Vagina (tissue), 2 donors: ENCODE results near the gene DCTN2. TPM values are rescaled to one million over a fixed set of nuclear protein-coding genes. Genes with fewer than 3 reads are reported as not detected.
A peak's percentile ranks its signal among the peaks of the same experiment; 100 is the strongest.

Source experiments
- DNase-seq, 2 donors: peaks; one replicate each; pipeline ENCODE4 v3.0.0-alpha.2; 2017; ENCODE audit errors: extremely low spot score in 2 of 2
- H3K27ac ChIP-seq: fragments of 200-600 bp; sonication (generic); one replicate; pipeline ENCODE4 v1.5.1; 2019
- H3K27me3 ChIP-seq: fragments of 200-600 bp; sonication (generic); one replicate; pipeline ENCODE4 v1.5.1; 2019
- H3K36me3 ChIP-seq, 2 donors: fragments of 200-600 bp; sonication (generic); one replicate each; pipeline ENCODE4 v1.5.1; 2017 to 2019
- H3K4me1 ChIP-seq: fragments of 200-600 bp; sonication (generic); one replicate; pipeline ENCODE4 v1.5.1; 2019
- H3K4me3 ChIP-seq, 2 donors: fragments of 200-600 bp; sonication (generic); 1 replicate in 1 of 2; 2 replicates in 1 of 2; pipeline ENCODE4 v1.5.1; 2016 to 2019
- H3K9me3 ChIP-seq: fragments of 200-600 bp; sonication (generic); one replicate; pipeline ENCODE4 v1.5.1; 2019
- POLR2A ChIP-seq, 2 donors: fragments of 450-650 bp; IDR thresholded peaks; one replicate each; pipeline ENCODE4 v1.6.1; 2017; ENCODE audit warnings: antibody characterized with exemption in 2 of 2, mild to moderate bottlenecking in 2 of 2, moderate library complexity in 2 of 2
- POLR2AphosphoS5 ChIP-seq, 2 donors: sonication (generic); formaldehyde crosslinking; IDR thresholded peaks; one replicate each; pipeline ENCODE4 v1.9.0; 2017; ENCODE audit warnings: antibody characterized with exemption in 2 of 2, mild to moderate bottlenecking in 2 of 2, low read depth in 1 of 2; ENCODE audit not compliant: insufficient read depth in 1 of 2
- intact Hi-C: fragments of 100-400 bp; cut with DNase I; formaldehyde crosslinking; loops from one replicate; pipeline ENCODE4 v1.15.1; 2023
- total RNA-seq: library from RNA; depleted of rRNA; stranded (reverse); fragments of >200 nt; gene quantifications from one replicate; pipeline ENCODE4 v1.2.3, GENCODE V29; 2016
- TF ChIP-seq, protein P1 (sequence below), 3 experiments: fragments of 450-650 bp in 2 of 3; fragments of 200-600 bp in 1 of 3; sonication (generic) in 1 of 3; IDR thresholded peaks; one replicate each; pipeline ENCODE4 v1.5.1; 2017 to 2019; ENCODE audit warnings: antibody characterized with exemption in 3 of 3, mild to moderate bottlenecking in 2 of 3, moderate library complexity in 2 of 3

DCTN2 gene
- total RNA-seq, 1 donor from 2014 or later: 131 TPM

DNA sequence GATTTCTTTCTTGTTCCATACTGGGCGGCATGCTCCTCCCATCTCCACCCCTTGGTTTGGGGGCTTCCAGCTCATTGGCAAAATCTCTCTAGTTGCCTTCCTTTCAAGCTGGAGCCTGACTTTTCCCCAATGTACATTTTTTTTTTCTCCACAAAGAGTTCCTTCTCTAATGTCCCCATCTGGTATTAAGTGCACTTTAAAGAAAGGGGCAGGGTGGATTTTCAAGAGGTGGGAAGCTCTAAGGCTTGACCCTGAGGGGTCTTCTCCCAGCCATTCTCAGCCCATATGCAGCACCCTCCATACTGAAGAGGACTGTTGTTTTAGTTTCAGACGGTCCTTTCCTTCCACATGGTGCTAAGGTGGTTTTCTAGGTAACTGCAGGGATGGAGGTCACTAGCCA is 38.2 kb upstream of the DCTN2 start:
- H3K4me1 ChIP-seq: peaks cover 1% of the 10 kb centered on the region
- H3K36me3 ChIP-seq: no peaks in the 10 kb centered on the region
- no peak overlapping the region for H3K27ac ChIP-seq
- H3K4me3 ChIP-seq: no peak overlapping the region
- DNase-seq: no peak
- TF ChIP-seq POLR2A (IDR thresholded peaks at IDR 0.05): no peak
- TF ChIP-seq, protein P1, sequence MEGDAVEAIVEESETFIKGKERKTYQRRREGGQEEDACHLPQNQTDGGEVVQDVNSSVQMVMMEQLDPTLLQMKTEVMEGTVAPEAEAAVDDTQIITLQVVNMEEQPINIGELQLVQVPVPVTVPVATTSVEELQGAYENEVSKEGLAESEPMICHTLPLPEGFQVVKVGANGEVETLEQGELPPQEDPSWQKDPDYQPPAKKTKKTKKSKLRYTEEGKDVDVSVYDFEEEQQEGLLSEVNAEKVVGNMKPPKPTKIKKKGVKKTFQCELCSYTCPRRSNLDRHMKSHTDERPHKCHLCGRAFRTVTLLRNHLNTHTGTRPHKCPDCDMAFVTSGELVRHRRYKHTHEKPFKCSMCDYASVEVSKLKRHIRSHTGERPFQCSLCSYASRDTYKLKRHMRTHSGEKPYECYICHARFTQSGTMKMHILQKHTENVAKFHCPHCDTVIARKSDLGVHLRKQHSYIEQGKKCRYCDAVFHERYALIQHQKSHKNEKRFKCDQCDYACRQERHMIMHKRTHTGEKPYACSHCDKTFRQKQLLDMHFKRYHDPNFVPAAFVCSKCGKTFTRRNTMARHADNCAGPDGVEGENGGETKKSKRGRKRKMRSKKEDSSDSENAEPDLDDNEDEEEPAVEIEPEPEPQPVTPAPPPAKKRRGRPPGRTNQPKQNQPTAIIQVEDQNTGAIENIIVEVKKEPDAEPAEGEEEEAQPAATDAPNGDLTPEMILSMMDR (IDR thresholded peaks at IDR 0.05): no peak
- H3K27me3 ChIP-seq: no peaks in the 10 kb centered on the region
- intact Hi-C loops: no loop called here
- no peaks in the 10 kb centered on the region for H3K9me3 ChIP-seq

DNA sequence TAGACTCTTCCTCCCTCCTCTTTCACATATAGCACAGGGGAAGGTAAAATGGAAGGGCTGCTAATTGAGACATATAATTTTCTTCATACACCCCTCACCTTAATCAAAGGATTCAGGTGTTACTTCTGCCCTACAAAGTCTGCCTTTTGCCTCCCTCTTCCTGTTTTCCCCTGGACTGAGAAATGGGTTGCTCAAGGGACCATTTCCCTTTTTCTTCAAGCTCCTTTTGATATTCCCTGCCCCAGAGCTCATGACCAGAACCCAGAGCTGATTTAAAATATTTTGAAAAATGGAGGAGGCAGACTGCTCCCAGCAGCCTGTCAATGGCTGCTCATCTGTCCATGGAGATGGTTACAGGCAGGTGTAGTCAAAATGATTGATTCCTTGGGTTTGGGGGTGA is 37.7 kb upstream of the DCTN2 start:
- H3K27ac ChIP-seq: no peak overlapping the region
- no peak for TF ChIP-seq POLR2AphosphoS5 (IDR thresholded peaks at IDR 0.05; ENCODE audit: insufficient read depth in 1 of 2, low read depth in 1 of 2)
- TF ChIP-seq POLR2A (IDR thresholded peaks at IDR 0.05): no peak
- TF ChIP-seq, protein P1 (IDR thresholded peaks at IDR 0.05): no peak
- no peak for DNase-seq
- H3K4me1 ChIP-seq: no peaks in the 10 kb centered on the region
- no peaks in the 10 kb centered on the region for H3K27me3 ChIP-seq
- no peaks in the 10 kb centered on the region for H3K36me3 ChIP-seq
- H3K4me3 ChIP-seq: no peak overlapping the region
- H3K9me3 ChIP-seq: no peaks in the 10 kb centered on the region
- intact Hi-C loops: no loop called here

DNA sequence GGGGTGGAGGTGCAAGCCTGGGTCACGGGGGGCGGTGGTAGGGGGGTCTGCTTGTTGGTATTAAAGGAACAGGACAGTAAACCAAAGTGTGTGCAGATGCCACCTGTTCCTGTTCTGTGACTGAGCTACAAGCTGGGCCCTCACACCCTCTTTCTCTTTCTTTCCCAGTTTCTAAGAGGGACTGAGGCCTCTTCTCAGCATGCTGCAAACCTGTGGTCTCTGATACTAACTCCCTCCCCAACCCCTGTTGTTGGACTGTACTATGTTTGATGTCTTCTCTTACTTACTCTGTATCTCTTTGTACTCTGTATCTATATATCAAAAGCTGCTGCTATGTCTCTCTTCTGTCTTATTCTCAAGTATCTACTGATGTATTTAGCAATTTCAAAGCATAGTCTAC is 37.1 kb upstream of the DCTN2 start:
- no peak for DNase-seq
- Histone ChIP-seq H3K9me3 (no peaks in the 10 kb centered on the region), H3K27ac (no peak overlapping the region), H3K27me3 (no peaks in the 10 kb centered on the region), H3K4me3 (no peak overlapping the region), H3K36me3 (no peaks in the 10 kb centered on the region), H3K4me1 (no peaks in the 10 kb centered on the region)
- intact Hi-C loops: no loop called here
- no peak for TF ChIP-seq POLR2AphosphoS5 (IDR thresholded peaks at IDR 0.05; ENCODE audit: insufficient read depth in 1 of 2, low read depth in 1 of 2)
- TF ChIP-seq, protein P1 (IDR thresholded peaks at IDR 0.05): no peak
- no peak for TF ChIP-seq POLR2A (IDR thresholded peaks at IDR 0.05)

DNA sequence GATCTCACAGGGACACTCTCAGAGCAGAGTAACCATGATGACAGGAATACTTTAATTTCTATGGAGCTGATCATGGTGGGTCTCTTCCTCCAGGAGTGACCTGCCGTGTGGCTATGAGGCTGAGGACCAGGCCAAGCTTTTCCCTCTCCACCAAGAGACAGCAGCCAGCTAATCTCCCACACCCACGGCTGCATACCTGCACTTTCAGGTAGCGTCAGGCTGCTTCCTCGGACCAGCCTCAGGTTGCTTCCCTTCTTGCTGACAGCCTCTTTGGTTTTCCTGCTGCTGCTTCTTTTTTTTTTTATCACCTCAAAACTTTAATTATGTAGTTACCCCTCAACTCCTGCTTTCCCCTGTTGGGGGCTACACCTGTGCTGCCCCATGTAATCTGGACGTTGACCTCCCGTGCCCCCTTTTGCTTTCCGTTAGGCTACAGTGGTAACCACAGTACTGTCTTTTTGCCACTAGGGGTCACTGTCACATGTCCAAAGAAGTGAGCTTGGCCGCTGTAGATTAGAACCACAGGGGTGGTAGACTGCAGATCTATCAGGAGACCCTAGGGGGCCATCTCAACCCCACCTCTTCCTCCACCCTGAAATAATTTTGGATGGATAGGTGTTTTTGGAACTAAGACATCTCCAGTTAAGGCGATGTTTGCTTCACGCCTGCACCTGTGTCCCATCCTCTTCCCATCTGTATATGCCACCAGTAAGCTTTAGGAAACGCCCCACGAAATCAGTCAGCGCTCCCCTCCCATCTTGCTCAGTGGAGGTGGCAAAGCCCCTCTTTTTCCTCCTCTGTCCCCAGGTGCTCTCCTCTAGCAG is 36.2 kb upstream of the DCTN2 start:
- H3K9me3 ChIP-seq: no peaks in the 10 kb centered on the region
- no peak overlapping the region for H3K27ac ChIP-seq
- intact Hi-C loops: loop anchor here (1.0 kb wide), 1 partner anchor 37 kb away; no protein-coding TSS in a partner anchor
- no peaks in the 10 kb centered on the region for H3K27me3 ChIP-seq
- TF ChIP-seq POLR2AphosphoS5 (IDR thresholded peaks at IDR 0.05; ENCODE audit: insufficient read depth in 1 of 2, low read depth in 1 of 2) (no peak), POLR2A (IDR thresholded peaks at IDR 0.05) (no peak)
- TF ChIP-seq, protein P1 (IDR thresholded peaks at IDR 0.05): peak; percentile 93 to 98 (median 95)
- H3K36me3 ChIP-seq: no peaks in the 10 kb centered on the region
- DNase-seq: no peak
- no peak overlapping the region for H3K4me3 ChIP-seq
- no peaks in the 10 kb centered on the region for H3K4me1 ChIP-seq

DNA sequence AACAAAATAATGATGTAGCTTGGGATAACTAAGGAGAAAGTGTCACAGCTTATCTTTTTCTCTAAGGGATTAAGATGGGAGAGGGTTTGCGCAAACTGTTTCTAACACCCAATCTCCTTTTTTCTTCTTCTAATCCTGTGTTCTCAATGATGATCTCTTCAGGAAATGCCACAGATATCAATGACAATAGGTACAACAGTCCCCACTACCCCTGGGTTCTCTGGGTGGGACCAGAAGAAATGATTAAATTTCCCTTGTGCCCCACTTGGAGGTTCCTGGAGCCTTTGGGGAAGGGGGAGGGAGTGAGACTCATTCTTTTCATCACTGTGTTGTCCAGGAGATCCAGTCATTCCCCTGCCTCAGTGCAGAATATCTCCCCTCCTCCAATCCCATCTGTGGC is 35.4 kb upstream of the DCTN2 start:
- TF ChIP-seq, protein P1 (IDR thresholded peaks at IDR 0.05): no peak
- no peak for DNase-seq
- Histone ChIP-seq H3K4me3 (no peak overlapping the region), H3K4me1 (no peaks in the 10 kb centered on the region), H3K36me3 (no peaks in the 10 kb centered on the region), H3K27me3 (no peaks in the 10 kb centered on the region), H3K9me3 (no peaks in the 10 kb centered on the region), H3K27ac (no peak overlapping the region)
- intact Hi-C loops: no loop called here
